Vagina (tissue), 2 donors: Measurements from ENCODE around the gene GBF1. TPM values are rescaled to one million over a fixed set of nuclear protein-coding genes. Genes with fewer than 3 reads are reported as not detected.

Experiments used
- DNase-seq, 2 donors: peaks; one replicate each; pipeline ENCODE4 v3.0.0-alpha.2; 2017; ENCODE audit errors: extremely low spot score in 2 of 2
- H3K27ac ChIP-seq: fragments of 200-600 bp; sonication (generic); one replicate; pipeline ENCODE4 v1.5.1; 2019
- H3K27me3 ChIP-seq: fragments of 200-600 bp; sonication (generic); one replicate; pipeline ENCODE4 v1.5.1; 2019
- H3K36me3 ChIP-seq, 2 donors: fragments of 200-600 bp; sonication (generic); one replicate each; pipeline ENCODE4 v1.5.1; 2017 to 2019
- H3K4me1 ChIP-seq: fragments of 200-600 bp; sonication (generic); one replicate; pipeline ENCODE4 v1.5.1; 2019
- H3K4me3 ChIP-seq, 2 donors: fragments of 200-600 bp; sonication (generic); 1 replicate in 1 of 2; 2 replicates in 1 of 2; pipeline ENCODE4 v1.5.1; 2016 to 2019
- H3K9me3 ChIP-seq: fragments of 200-600 bp; sonication (generic); one replicate; pipeline ENCODE4 v1.5.1; 2019
- CTCF ChIP-seq, 3 experiments: fragments of 450-650 bp in 2 of 3; fragments of 200-600 bp in 1 of 3; sonication (generic) in 1 of 3; IDR thresholded peaks; one replicate each; pipeline ENCODE4 v1.5.1; 2017 to 2019; ENCODE audit warnings: antibody characterized with exemption in 3 of 3, mild to moderate bottlenecking in 2 of 3, moderate library complexity in 2 of 3
- POLR2A ChIP-seq, 2 donors: fragments of 450-650 bp; IDR thresholded peaks; one replicate each; pipeline ENCODE4 v1.6.1; 2017; ENCODE audit warnings: antibody characterized with exemption in 2 of 2, mild to moderate bottlenecking in 2 of 2, moderate library complexity in 2 of 2
- POLR2AphosphoS5 ChIP-seq, 2 donors: sonication (generic); formaldehyde crosslinking; IDR thresholded peaks; one replicate each; pipeline ENCODE4 v1.9.0; 2017; ENCODE audit warnings: antibody characterized with exemption in 2 of 2, mild to moderate bottlenecking in 2 of 2, low read depth in 1 of 2; ENCODE audit not compliant: insufficient read depth in 1 of 2
- intact Hi-C: fragments of 100-400 bp; cut with DNase I; formaldehyde crosslinking; loops from one replicate; pipeline ENCODE4 v1.15.1; 2023
- total RNA-seq: library from RNA; depleted of rRNA; stranded (reverse); fragments of >200 nt; gene quantifications from one replicate; pipeline ENCODE4 v1.2.3, GENCODE V29; 2016

Gene GBF1
- total RNA-seq, 1 donor from 2014 or later: 48.9 TPM

GRCh38 chr10:102395400-102396316 is 150.3 kb downstream of the GBF1 start, which contains the start of gene NFKB2:
NFKB2 (plus strand) TSS chr10:102395705; CDS start chr10:102395960, 255 bp downstream.
- no peaks in the 10 kb centered on the region for H3K9me3 ChIP-seq
- DNase-seq: peak in 1 of 2 donors; percentile 96
- peak in 1 of 2 donors; percentile 89 for TF ChIP-seq POLR2A (IDR thresholded peaks at IDR 0.05)
- TF ChIP-seq POLR2AphosphoS5 (IDR thresholded peaks at IDR 0.05; ENCODE audit: insufficient read depth in 1 of 2, low read depth in 1 of 2): peak; percentile 80 to 97
- TF ChIP-seq CTCF (IDR thresholded peaks at IDR 0.05): no peak
- H3K4me1 ChIP-seq: peaks cover 51% of the 10 kb centered on the region
- H3K27me3 ChIP-seq: no peaks in the 10 kb centered on the region
- peak within 1 kb of the TSS; percentile 67 to 90 for H3K4me3 ChIP-seq
- intact Hi-C loops: loop anchor here (5.0 to 10.0 kb wide), 2 partner anchors 87 to 189 kb away; no protein-coding TSS in a partner anchor
- peaks cover 0 to 4% of the 10 kb centered on the region in 2 donors for H3K36me3 ChIP-seq
- H3K27ac ChIP-seq: peak within 1 kb of the TSS; percentile 98

- H3K9me3 ChIP-seq: no peaks in the 10 kb centered on the region
- H3K4me3 ChIP-seq: peak overlapping the region; percentile 67 to 90
- no peak for TF ChIP-seq POLR2AphosphoS5 (IDR thresholded peaks at IDR 0.05; ENCODE audit: insufficient read depth in 1 of 2, low read depth in 1 of 2)
- intact Hi-C loops: loop anchor here (5.0 to 10.0 kb wide), 2 partner anchors 86 to 189 kb away; no protein-coding TSS in a partner anchor
- no peak for DNase-seq
- no peaks in the 10 kb centered on the region for H3K27me3 ChIP-seq
- peaks cover 51% of the 10 kb centered on the region for H3K4me1 ChIP-seq
- peaks cover 0 to 4% of the 10 kb centered on the region in 2 donors for H3K36me3 ChIP-seq
- peak overlapping the region; percentile 98 for H3K27ac ChIP-seq
Observed at GRCh38 chr10:102396317-102396650, 151.0 kb downstream of the GBF1 start.

GRCh38 chr10:102396730-102397151 is 151.4 kb downstream of the GBF1 start:
- Histone ChIP-seq H3K4me3 (peak overlapping the region; percentile 67 to 90), H3K27ac (peak overlapping the region; percentile 98), H3K36me3 (peaks cover 0 to 4% of the 10 kb centered on the region in 2 donors), H3K27me3 (no peaks in the 10 kb centered on the region), H3K9me3 (no peaks in the 10 kb centered on the region), H3K4me1 (peaks cover 51% of the 10 kb centered on the region)
- no peak for DNase-seq
- no peak for TF ChIP-seq CTCF (IDR thresholded peaks at IDR 0.05)
- TF ChIP-seq POLR2A (IDR thresholded peaks at IDR 0.05): no peak
- no peak for TF ChIP-seq POLR2AphosphoS5 (IDR thresholded peaks at IDR 0.05; ENCODE audit: insufficient read depth in 1 of 2, low read depth in 1 of 2)
- intact Hi-C loops: loop anchor here (5.0 to 10.0 kb wide), 2 partner anchors 86 to 188 kb away; no protein-coding TSS in a partner anchor

- Histone ChIP-seq H3K4me3 (no peak overlapping the region), H3K27ac (no peak overlapping the region), H3K4me1 (peaks cover 51% of the 10 kb centered on the region), H3K9me3 (no peaks in the 10 kb centered on the region), H3K36me3 (peaks cover 0 to 4% of the 10 kb centered on the region in 2 donors), H3K27me3 (no peaks in the 10 kb centered on the region)
- no peak for TF ChIP-seq POLR2AphosphoS5 (IDR thresholded peaks at IDR 0.05; ENCODE audit: insufficient read depth in 1 of 2, low read depth in 1 of 2)
- no peak for TF ChIP-seq POLR2A (IDR thresholded peaks at IDR 0.05)
- TF ChIP-seq CTCF (IDR thresholded peaks at IDR 0.05): no peak
- intact Hi-C loops: loop anchor here (5.0 to 10.0 kb wide), 2 partner anchors 85 to 187 kb away; no protein-coding TSS in a partner anchor
- no peak for DNase-seq
Observed at GRCh38 chr10:102397222-102398171, 152.2 kb downstream of the GBF1 start.
